Esophagus muscularis mucosa (tissue), 4 donors: ENCODE measurements around the gene XG. TPM values are rescaled to one million over a fixed set of nuclear protein-coding genes. Genes with fewer than 3 reads are reported as not detected.
"Not testable (repeated sequence)": the region's sequence is repeated elsewhere in the genome, so short reads cannot be mapped to it uniquely, and the experiment has no call there.

Experiments
- DNase-seq: peaks from one replicate; pipeline ENCODE4 v3.0.0-alpha.2; 2017; ENCODE audit errors: extremely low spot score
- H3K27ac ChIP-seq, 4 donors: fragments of 200-600 bp; sonication (generic); replicated peaks in 1 of 4; 1 replicate in 3 of 4; 2 replicates in 1 of 4; pipeline ENCODE4 v1.5.1; 2016 to 2019; ENCODE audit warnings: mild to moderate bottlenecking in 1 of 4
- H3K27me3 ChIP-seq, 4 donors: fragments of 200-600 bp; sonication (generic); one replicate each; pipeline versions ENCODE4 v1.5.1 to v1.6.0; 2016 to 2019
- H3K36me3 ChIP-seq, 4 donors: fragments of 200-600 bp; sonication (generic); one replicate each; pipeline ENCODE4 v1.5.1; 2016 to 2019
- H3K4me1 ChIP-seq, 4 donors: fragments of 200-600 bp; sonication (generic); one replicate each; pipeline ENCODE4 v1.5.1; 2016 to 2019
- H3K4me3 ChIP-seq, 4 donors: fragments of 200-600 bp; sonication (generic); 1 replicate in 2 of 4; 2 replicates in 2 of 4; pipeline ENCODE4 v1.5.1; 2016 to 2019; ENCODE audit warnings: mild to moderate bottlenecking in 4 of 4, moderate library complexity in 1 of 4
- H3K9me3 ChIP-seq, 4 donors: fragments of 200-600 bp; sonication (generic); 1 replicate in 3 of 4; 2 replicates in 1 of 4; pipeline ENCODE4 v1.5.1; 2016 to 2019
- EP300 ChIP-seq: sonication (generic); formaldehyde crosslinking; IDR thresholded peaks from one replicate; pipeline ENCODE4 v1.6.1; 2017; ENCODE audit warnings: antibody characterized with exemption
- POLR2A ChIP-seq: fragments of 450-650 bp; IDR thresholded peaks from one replicate; pipeline ENCODE4 v1.6.1; 2017; ENCODE audit warnings: antibody characterized with exemption, moderate library complexity, mild to moderate bottlenecking, low read depth
- POLR2AphosphoS5 ChIP-seq, 2 donors: sonication (generic); formaldehyde crosslinking; IDR thresholded peaks; one replicate each; pipeline ENCODE4 v1.6.1; 2017; ENCODE audit warnings: antibody characterized with exemption in 2 of 2
- WGBS: methylation state at CpG from one replicate; pipeline ENCODE4 v1.1.5; 2018; 5-methylcytosine and 5-hydroxymethylcytosine counted together
- intact Hi-C: fragments of 100-400 bp; cut with DNase I; formaldehyde crosslinking; loops from one replicate; pipeline ENCODE4 v1.15.1; 2023
- total RNA-seq, 4 donors: library from RNA; depleted of rRNA; stranded (reverse); fragments of >200 nt; gene quantifications; one replicate each; pipeline versions ENCODE4 v1.1.0 to v1.2.1, GENCODE V29; 2016
- TF ChIP-seq, protein P1 (sequence below), 3 experiments: fragments of 200-600 bp in 2 of 3; fragments of 450-650 bp in 1 of 3; sonication (generic) in 2 of 3; IDR thresholded peaks; one replicate each; pipeline ENCODE4 v1.5.1; 2017 to 2019; ENCODE audit warnings: antibody characterized with exemption in 3 of 3, mild to moderate bottlenecking in 2 of 3, moderate library complexity in 1 of 3

Gene XG
- total RNA-seq, 4 donors from 2014 or later = 0.39 to 0.83 (median 0.40) TPM; not detected in 1

DNA sequence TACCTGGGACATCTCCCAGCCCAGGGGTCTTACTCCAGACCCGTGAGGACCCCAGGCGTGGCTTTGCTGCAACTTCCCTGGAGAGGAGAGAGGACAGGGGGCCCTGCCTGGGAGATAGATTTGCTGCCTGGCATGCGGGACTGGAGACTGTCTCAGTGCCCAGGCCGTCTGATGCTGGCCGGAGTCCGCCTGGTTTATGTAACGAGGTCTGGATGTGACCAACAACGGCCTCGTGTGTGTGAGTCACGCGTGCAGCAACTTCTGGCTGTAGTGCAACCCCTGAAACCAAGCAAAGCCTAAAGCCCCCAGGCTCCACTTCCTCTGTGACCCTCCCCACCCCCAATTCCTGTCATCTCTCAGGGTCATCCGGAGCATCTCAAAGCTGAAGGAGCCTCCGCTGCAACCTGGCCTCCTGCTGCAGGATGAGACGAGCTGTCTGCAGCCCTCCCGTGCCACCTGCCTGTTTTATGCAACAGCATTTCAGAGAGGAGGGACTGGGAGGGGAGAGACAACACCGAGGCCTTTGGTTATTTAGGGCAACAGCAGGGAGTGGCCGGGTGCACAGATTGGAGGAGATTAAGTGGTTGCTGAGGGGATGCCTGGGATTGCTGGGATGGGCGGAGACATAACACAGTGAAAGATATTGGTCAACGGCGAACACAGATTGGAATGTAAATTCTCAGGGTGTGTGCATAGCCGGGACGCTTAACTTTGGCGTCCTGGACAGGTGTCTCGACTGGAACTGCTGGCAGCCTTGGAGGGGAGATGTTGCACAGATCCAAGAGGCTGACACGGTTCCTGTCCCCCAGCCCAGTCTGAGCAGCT lies 16.0 kb downstream of the XG start:
- no peak for DNase-seq
- no peak overlapping the region for H3K27ac ChIP-seq

DNA sequence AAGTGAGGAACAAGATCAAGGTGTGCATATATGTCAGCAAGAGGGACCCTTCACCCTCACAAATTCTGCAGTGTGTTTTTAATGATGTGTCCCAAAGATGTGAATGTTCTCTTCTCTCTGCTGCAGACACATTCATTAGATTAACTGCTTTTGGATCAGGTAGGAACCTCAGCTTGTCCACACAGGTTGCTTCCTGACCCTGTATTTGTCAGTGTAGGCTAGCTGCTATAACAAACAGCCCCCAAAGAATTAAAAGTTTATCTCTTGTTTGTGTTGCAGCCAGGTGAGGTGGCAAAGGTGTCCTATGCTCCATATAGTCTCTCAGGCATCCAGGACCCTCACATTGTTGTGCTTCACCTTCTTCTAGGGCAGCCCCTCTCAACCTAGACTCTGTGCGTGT lies 17.8 kb downstream of the XG start:
- intact Hi-C loops = no loop called here
- Histone ChIP-seq H3K27me3 (peaks cover 0 to under 1% (median 0%) of the 10 kb centered on the region in 4 donors), H3K4me1 (peaks cover 0 to 6% (median 2%) of the 10 kb centered on the region in 4 donors), H3K27ac (no peak overlapping the region), H3K36me3 (no peaks in the 10 kb centered on the region), H3K4me3 (no peak overlapping the region), H3K9me3 (peaks cover 0 to 8% (median 0%) of the 10 kb centered on the region in 4 donors)
- no peak for DNase-seq
- TF ChIP-seq, protein P1, sequence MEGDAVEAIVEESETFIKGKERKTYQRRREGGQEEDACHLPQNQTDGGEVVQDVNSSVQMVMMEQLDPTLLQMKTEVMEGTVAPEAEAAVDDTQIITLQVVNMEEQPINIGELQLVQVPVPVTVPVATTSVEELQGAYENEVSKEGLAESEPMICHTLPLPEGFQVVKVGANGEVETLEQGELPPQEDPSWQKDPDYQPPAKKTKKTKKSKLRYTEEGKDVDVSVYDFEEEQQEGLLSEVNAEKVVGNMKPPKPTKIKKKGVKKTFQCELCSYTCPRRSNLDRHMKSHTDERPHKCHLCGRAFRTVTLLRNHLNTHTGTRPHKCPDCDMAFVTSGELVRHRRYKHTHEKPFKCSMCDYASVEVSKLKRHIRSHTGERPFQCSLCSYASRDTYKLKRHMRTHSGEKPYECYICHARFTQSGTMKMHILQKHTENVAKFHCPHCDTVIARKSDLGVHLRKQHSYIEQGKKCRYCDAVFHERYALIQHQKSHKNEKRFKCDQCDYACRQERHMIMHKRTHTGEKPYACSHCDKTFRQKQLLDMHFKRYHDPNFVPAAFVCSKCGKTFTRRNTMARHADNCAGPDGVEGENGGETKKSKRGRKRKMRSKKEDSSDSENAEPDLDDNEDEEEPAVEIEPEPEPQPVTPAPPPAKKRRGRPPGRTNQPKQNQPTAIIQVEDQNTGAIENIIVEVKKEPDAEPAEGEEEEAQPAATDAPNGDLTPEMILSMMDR (IDR thresholded peaks at IDR 0.05) = no peak
- no peak for TF ChIP-seq EP300
- 71% methylated on average over 1 of the region's 1 CpG for WGBS

More for the DNA sequence above, 16.0 kb downstream of the XG start:
- Histone ChIP-seq H3K36me3 (no peaks in the 10 kb centered on the region), H3K4me3 (no peak overlapping the region), H3K4me1 (peaks cover 0 to 6% (median 2%) of the 10 kb centered on the region in 4 donors), H3K9me3 (peaks cover 0 to 8% (median 0%) of the 10 kb centered on the region in 4 donors), H3K27me3 (no peaks in the 10 kb centered on the region)
- TF ChIP-seq, protein P1 (IDR thresholded peaks at IDR 0.05) = no peak
- no peak for TF ChIP-seq POLR2AphosphoS5 (IDR thresholded peaks at IDR 0.05)
- TF ChIP-seq EP300 = no peak
- no peak for TF ChIP-seq POLR2A
- WGBS = 65% methylated on average over 25 of the region's 25 CpGs
- intact Hi-C loops = no loop called here

DNA sequence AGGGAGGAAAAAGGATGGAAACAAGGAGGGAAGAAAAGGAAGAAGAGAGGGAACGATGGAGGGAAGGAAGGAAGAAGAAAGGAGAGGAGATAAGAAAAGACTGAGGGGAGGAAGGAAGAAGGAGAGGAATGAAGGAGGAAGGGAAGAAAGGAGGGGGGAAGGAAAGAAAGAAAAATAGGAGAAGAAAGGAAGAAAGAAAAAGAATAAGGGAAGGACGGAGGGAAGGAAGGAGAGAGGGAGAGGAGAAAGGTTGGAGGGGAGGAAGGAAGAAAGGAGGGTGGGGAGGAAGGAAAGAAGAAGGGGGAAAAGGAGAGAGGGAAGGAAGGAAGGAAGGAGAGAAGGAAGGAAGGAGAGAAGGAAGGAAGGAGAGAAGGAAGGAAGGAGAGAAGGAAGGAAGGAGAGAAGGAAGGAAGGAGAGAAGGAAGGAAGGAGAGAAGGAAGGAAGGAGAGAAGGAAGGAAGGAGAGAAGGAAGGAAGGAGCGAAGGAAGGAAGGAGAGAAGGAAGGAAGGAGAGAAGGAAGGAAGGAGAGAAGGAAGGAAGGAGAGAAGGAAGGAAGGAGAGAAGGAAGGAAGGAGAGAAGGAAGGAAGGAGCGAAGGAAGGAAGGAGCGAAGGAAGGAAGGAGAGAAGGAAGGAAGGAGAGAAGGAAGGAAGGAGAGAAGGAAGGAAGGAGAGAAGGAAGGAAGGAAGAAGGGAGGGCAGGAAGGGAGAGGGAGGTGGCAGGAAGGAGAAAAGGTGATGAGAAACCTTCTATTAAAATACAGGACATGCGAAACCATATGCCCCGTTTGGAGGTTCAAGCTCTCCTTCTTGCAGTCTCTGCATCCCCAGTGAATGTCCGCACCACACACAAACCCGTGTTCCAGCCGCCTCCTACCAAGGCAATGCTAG lies 21.6 kb downstream of the XG start:
- intact Hi-C loops, H3K9me3 ChIP-seq, H3K36me3 ChIP-seq, DNase-seq, H3K27me3 ChIP-seq, H3K27ac ChIP-seq, H3K4me3 ChIP-seq, H3K4me1 ChIP-seq: not testable (repeated sequence)
- WGBS = 80% methylated on average over 9 of the region's 10 CpGs

DNA sequence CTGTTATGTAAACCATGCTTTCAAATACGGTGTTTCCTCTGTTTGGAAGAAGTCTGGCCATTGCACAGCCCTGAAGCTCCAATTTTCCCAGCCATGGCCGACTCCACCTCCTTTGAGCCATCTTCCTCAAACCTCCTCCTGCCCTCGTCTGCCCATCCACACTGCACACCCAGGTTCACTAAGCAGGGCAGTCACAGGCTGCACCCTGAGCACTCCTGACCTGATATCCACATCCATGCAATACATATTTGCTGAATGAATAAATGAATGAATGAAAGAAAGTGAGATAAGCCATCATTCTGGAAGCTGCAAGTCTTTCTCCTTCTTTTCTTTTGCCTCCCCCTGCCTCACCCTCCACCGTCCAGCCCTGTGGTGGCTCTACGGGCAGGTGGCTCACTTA lies 22.2 kb downstream of the XG start:
- Histone ChIP-seq H3K27ac (no peak overlapping the region), H3K9me3 (peaks cover 0 to 8% (median 0%) of the 10 kb centered on the region in 4 donors), H3K4me1 (no peaks in the 10 kb centered on the region), H3K4me3 (no peak overlapping the region), H3K36me3 (no peaks in the 10 kb centered on the region), H3K27me3 (peaks cover 0 to 8% (median 0%) of the 10 kb centered on the region in 4 donors)
- 74% methylated on average over 5 of the region's 5 CpGs for WGBS
- TF ChIP-seq POLR2AphosphoS5 (IDR thresholded peaks at IDR 0.05) (no peak), POLR2A (no peak), EP300 (no peak)
- TF ChIP-seq, protein P1 (IDR thresholded peaks at IDR 0.05) = no peak
- intact Hi-C loops = no loop called here
- DNase-seq = no peak

DNA sequence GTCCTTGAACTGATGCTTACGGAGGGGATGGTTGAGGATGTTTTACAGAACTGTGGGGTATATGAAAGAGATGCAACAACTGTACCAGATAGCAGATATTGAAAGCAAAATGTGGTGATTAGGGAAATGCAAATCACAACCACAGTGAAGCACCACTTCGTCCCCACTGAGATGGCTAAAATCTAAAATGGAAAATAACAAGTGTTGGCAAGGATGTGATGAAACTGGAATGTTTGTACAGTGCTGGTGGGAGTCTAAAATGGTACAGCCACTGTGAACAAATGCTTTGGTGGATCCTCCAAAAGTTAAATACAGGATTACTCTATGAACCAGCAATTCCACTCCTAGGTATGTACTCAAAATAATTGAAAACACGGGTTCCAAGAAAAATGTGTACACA lies 22.9 kb downstream of the XG start:
- no peak for DNase-seq
- Histone ChIP-seq H3K27me3 (peaks cover 0 to 8% (median 0%) of the 10 kb centered on the region in 4 donors), H3K4me1 (no peaks in the 10 kb centered on the region), H3K9me3 (peaks cover 0 to 3% (median 0%) of the 10 kb centered on the region in 4 donors), H3K36me3 (no peaks in the 10 kb centered on the region), H3K27ac (no peak overlapping the region), H3K4me3 (no peak overlapping the region)
- WGBS = 88% methylated on average over 3 of the region's 3 CpGs
- intact Hi-C loops = no loop called here
- no peak for TF ChIP-seq EP300
- TF ChIP-seq, protein P1 (IDR thresholded peaks at IDR 0.05) = no peak
- no peak for TF ChIP-seq POLR2AphosphoS5 (IDR thresholded peaks at IDR 0.05)
- TF ChIP-seq POLR2A = no peak

DNA sequence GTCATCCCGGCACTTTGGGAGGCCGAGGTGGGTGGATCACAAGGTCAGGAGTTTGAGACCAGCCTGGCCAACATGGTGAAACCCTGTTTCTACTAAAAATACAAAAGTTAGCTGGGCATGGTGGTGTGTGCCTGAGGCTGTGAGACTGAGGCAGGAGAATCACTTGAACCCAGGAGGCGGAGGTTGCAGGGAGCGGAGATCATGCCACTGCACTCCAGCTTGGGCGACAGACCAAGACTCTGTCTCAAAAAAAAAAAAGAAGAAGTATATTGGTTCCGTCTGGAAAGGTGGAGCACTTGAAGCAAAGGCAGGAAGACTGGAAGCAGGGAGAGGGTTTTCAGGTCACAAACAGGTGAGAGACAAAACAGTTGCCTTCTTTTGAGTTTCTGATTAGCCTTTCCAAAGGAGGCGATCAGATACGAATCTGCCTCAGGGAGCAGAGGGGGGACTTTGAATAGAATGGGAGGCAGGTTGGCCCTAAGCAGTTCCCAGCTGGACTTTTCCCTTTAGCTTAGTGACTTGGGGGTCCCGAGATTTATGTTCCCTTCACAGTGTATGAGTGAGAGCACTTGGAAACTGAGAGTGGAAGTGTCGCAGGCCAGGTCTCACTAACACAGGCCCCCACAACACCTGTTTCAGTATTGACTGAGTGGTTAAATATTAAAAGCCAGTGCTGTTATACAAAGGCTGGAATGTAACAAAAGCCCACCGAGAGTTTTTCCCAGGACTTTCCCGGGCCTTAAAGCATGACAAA lies 28.8 kb downstream of the XG start:
- H3K4me3 ChIP-seq, H3K9me3 ChIP-seq, H3K36me3 ChIP-seq, DNase-seq, H3K4me1 ChIP-seq, H3K27me3 ChIP-seq, H3K27ac ChIP-seq, intact Hi-C loops: not testable (repeated sequence)
- 74% methylated on average over 12 of the region's 12 CpGs for WGBS
